ENCODE results near the gene PTCRA. TPM values are rescaled to one million over a fixed set of nuclear protein-coding genes. Genes with fewer than 3 reads are reported as not detected.
"Not testable (repeated sequence)": the region's sequence is repeated elsewhere in the genome, so short reads cannot be mapped to it uniquely, and the experiment has no call there.

PTCRA gene
- total RNA-seq, 2 experiments from 2014 or later = not detected

DNA sequence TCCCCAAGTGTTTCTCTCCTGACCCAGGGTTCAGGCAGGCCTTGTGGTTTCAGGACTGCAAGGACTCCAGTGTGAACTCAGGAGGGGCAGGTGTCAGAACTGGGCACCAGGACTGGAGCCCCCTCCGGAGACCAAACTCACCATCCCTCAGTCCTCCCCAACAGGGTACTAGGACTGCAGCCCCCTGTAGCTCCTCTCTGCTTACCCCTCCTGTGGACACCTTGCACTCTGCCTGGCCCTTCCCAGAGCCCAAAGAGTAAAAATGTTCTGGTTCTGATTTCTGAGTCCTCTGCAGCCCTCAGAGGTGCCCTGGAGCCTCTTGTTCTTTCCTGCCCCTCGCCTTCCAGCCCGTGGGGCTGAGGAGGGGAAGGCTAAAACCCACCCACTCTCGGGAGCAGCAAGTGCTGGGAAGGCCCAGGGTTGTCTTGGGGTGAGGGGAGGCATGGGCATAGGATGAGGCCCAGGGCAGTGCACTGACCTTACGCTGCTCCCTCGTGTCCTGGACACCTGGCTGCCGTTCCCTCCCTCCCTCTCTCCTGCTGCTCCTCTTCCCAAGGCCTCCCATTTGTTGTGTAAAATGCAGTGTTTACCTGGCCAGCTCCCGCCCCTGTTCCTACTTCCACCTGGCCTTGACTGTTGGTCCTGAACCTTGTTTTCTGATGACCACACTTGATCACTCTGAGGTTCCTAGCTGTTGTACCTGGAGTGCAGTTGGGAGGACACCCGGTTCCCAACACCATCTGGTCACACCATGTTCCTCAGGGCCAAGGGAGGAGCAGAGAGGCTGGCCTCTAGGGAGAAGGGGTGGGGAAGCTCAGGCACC lies 23.3 kb downstream of the PTCRA start:
- ATAC-seq (no peak), DNase-seq (no peak)
- Mint-ChIP-seq H3K4me1 (peaks cover 9% of the 10 kb centered on the region), H3K36me3 (peaks cover 30% of the 10 kb centered on the region), H3K9me3 (ENCODE audit: low read depth) (no peaks in the 10 kb centered on the region), H3K27ac (no peak overlapping the region), H3K27me3 (no peaks in the 10 kb centered on the region), H3K4me3 (no peak overlapping the region)
- CTCF ChIA-PET = interaction anchor here (0.9 to 1.0 kb wide), 2 partner anchors 22 to 41 kb away, joined by 3 read pairs; no protein-coding TSS in a partner anchor

DNA sequence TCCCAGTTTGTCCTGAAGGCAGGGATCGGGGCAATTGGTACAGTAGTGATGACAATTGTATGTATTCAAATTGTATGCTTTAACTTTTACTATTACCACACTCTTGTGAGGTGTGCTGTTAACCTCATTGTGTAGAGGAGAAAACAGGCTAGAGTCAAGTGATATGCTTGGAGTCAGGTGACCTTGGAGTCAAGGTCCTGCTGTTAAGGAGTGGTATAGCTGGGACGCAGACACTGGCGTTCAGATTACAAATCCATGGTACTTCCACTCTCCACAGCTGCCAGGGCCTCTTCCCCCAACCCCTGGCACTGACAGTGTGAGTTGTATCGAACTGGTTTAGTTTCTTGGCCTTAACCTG lies 23.9 kb downstream of the PTCRA start:
- H3K27ac Mint-ChIP-seq = no peak overlapping the region
- H3K36me3 Mint-ChIP-seq = peaks cover 26% of the 10 kb centered on the region
- CTCF ChIA-PET = interaction anchor here (0.9 kb wide), 1 partner anchor 41 kb away, joined by 3 read pairs; no protein-coding TSS in a partner anchor
- no peaks in the 10 kb centered on the region for H3K27me3 Mint-ChIP-seq
- no peak overlapping the region for H3K4me3 Mint-ChIP-seq
- H3K9me3 Mint-ChIP-seq (ENCODE audit: low read depth) = no peaks in the 10 kb centered on the region
- no peak for DNase-seq
- H3K4me1 Mint-ChIP-seq = peaks cover 5% of the 10 kb centered on the region
- no peak for ATAC-seq

DNA sequence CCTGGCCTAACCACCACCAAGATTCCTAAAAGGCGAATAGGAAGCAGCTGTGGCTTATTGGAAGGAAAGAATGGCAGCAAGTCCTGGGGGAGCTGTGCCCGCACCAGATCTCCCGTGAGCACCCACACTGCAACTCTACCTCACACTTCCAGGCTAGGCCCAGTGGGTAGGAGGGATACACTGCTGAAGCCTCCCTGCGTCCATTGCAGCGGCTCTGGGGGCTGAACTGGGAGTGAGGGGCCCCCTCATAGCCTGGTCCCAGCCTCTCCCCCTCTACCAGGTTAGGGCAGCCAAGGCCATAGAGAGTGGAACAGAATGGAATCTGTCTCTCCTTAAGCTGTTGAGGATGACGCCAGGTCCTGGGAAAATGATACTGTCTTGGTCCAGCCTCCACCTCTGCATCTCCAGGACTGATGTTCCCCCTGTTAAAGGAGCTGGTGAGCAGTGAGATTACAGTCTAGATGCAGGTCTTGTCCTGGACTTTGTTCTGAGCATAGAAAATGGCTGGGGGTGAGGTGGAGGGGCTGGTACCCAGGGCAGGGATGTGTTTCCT lies 24.7 kb downstream of the PTCRA start:
- CTCF ChIA-PET = interaction anchor here (0.6 to 0.9 kb wide), 2 partner anchors 42 to 64 kb away, joined by 3 read pairs; no protein-coding TSS in a partner anchor
- no peaks in the 10 kb centered on the region for H3K9me3 Mint-ChIP-seq (ENCODE audit: low read depth)
- peaks cover 24% of the 10 kb centered on the region for H3K36me3 Mint-ChIP-seq
- no peaks in the 10 kb centered on the region for H3K27me3 Mint-ChIP-seq
- H3K4me1 Mint-ChIP-seq = peaks cover 2% of the 10 kb centered on the region
- no peak overlapping the region for H3K27ac Mint-ChIP-seq
- ATAC-seq (no peak), DNase-seq (no peak)
- H3K4me3 Mint-ChIP-seq = no peak overlapping the region

DNA sequence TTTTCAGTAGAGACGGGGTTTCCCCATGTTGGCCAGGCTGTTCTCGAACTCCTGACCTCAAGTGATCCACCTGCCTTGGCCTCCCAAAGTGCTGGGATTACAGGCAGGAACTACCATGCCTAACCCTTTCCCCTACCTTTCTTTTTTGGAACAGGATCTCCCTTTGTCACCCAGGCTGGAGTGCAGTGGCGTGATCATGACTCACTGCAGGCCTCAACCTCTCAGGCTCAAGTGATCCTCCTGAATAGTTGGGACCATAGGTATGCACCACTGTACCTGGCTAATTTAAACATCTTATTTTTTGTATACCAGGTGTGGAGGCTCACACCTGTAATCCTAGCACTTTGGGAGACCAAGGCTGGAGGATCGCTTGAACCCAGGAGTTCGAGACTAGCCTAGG lies 25.5 kb downstream of the PTCRA start:
- H3K27me3 Mint-ChIP-seq; ATAC-seq; H3K4me3 Mint-ChIP-seq; H3K9me3 Mint-ChIP-seq (ENCODE audit: low read depth); H3K4me1 Mint-ChIP-seq; H3K27ac Mint-ChIP-seq; DNase-seq: not testable (repeated sequence)
- peaks cover 18% of the 10 kb centered on the region for H3K36me3 Mint-ChIP-seq
- CTCF ChIA-PET = interaction anchor here (1.2 kb wide), 1 partner anchor 43 kb away, joined by 3 read pairs; the partner anchor contains the start of gene PPP2R5D

DNA sequence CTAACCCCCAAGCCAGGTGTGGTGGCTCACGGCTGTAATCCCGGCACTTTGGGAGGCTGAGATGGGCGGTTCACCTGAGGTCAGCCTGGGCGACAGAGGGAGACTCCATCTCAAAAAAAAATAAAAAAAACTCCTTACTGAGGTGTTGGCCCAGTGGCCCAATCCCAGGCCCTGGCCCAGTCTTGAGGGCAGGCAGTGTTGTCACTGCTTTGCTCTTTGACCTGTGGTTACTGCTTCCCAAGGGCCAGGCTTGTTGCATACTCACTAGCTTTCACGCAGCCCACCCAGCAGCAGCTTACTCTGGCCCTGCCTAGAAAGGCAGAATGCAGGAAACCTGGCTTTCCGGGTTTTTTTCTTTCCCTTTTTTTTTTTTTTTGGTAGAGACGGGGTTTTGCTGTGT lies 26.6 kb downstream of the PTCRA start:
- Mint-ChIP-seq H3K27ac (no peak overlapping the region), H3K27me3 (no peaks in the 10 kb centered on the region), H3K36me3 (peaks cover 16% of the 10 kb centered on the region), H3K9me3 (ENCODE audit: low read depth) (no peaks in the 10 kb centered on the region), H3K4me1 (no peaks in the 10 kb centered on the region), H3K4me3 (no peak overlapping the region)
- CTCF ChIA-PET = interaction anchor here (1.2 kb wide), 1 partner anchor 42 kb away, joined by 3 read pairs; the partner anchor contains the start of gene PPP2R5D
- DNase-seq = no peak
- no peak for ATAC-seq

DNA sequence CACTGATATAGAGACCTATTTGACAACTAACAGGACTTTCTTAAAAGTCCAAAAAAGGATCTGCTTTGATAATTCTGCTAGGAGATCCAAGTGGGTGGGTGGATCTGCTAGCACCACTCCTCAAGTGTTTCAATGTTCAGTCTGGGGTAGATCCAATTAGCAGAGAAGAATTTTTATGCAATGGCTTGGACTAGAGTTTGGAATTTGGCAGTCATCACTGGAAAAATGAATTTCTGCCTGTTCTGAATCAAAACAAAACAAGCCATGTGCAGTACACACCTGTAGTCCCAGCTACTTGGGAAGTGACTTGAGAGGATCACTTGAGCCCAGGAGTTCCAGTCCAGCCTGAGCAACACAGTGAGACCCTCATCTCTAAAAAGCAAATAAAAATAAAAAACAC lies 32.1 kb downstream of the PTCRA start:
- no peak overlapping the region for H3K27ac Mint-ChIP-seq
- no peak overlapping the region for H3K4me3 Mint-ChIP-seq
- no peaks in the 10 kb centered on the region for H3K9me3 Mint-ChIP-seq (ENCODE audit: low read depth)
- peaks cover 7% of the 10 kb centered on the region for H3K36me3 Mint-ChIP-seq
- no peaks in the 10 kb centered on the region for H3K27me3 Mint-ChIP-seq
- no peaks in the 10 kb centered on the region for H3K4me1 Mint-ChIP-seq
- CTCF ChIA-PET = no interaction called here
- ATAC-seq (no peak), DNase-seq (no peak)

DNA sequence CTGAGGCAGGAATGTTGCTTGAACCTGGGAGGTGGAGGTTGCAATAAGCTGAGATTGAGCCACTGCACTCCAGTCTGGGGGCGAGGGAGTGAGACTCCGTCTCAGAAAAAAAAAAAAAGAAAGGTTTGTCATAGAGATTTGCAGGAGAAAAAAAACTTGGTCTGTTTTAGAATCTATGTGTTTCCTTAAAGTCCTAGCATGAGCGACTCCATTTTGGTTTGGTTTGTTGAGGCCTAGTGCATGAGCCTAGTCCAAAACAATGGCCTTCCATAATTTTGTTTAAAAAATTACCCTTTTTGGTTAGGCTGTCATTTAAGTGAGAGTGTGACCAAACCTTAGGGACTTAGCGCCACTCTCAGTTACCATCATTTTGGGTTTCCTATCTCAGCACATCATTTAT lies 36.5 kb downstream of the PTCRA start:
- CTCF ChIA-PET = interaction anchor here (0.7 kb wide), 2 partner anchors 367 to 523 kb away, joined by 3 read pairs; no protein-coding TSS in a partner anchor
- Mint-ChIP-seq H3K4me1 (no peaks in the 10 kb centered on the region), H3K4me3 (no peak overlapping the region), H3K27ac (no peak overlapping the region), H3K36me3 (no peaks in the 10 kb centered on the region), H3K9me3 (ENCODE audit: low read depth) (no peaks in the 10 kb centered on the region), H3K27me3 (no peaks in the 10 kb centered on the region)
- ATAC-seq = no peak
- DNase-seq = no peak

DNA sequence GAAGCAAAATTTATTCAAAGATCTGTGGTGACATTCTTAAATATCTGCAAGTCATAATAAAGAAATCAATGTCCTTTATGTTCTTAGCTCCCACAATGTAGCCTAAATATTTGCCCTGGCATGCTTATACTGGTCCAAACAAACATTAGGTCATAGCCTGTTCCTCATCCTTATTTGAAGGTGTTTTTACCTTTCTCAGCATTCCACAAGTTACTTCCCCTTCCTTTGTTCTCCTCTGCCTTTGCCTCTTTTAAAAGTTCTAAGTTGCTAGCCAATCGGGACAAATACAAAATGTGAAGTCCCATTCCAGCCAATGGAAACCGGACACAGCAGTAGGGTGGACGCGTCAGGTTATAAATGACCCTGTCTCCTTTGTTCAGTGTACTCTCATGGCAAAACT lies 38.6 kb downstream of the PTCRA start:
- H3K27ac Mint-ChIP-seq; H3K4me3 Mint-ChIP-seq; H3K27me3 Mint-ChIP-seq; H3K4me1 Mint-ChIP-seq; CTCF ChIA-PET; H3K9me3 Mint-ChIP-seq (ENCODE audit: low read depth); ATAC-seq; H3K36me3 Mint-ChIP-seq; DNase-seq: not testable (repeated sequence)

DNA sequence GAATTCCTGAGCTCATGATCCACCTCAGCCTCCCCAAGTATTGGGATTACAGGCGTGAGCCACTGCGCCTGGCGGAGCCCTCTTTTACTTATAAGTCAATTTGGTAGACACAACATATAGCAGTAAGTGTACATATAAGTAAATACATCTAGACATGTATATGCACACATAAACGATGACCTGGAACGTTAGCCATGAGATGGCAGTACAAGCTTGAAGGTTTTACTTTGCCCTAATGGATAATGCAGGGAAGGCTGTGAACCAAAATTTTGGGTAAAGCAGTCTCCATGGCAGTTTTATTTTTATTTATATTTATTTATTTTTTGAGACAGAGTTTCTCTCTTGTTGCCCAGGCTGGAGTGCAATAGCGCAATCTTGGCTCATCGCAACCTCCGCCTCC lies 42.3 kb downstream of the PTCRA start:
- Mint-ChIP-seq H3K36me3 (peaks cover 9% of the 10 kb centered on the region), H3K27me3 (peaks cover 7% of the 10 kb centered on the region), H3K4me3 (no peak overlapping the region), H3K9me3 (ENCODE audit: low read depth) (no peaks in the 10 kb centered on the region), H3K4me1 (peaks cover 12% of the 10 kb centered on the region), H3K27ac (no peak overlapping the region)
- ATAC-seq (no peak), DNase-seq (no peak)
- CTCF ChIA-PET = interaction anchor here (1.1 kb wide), 1 partner anchor 110 kb away, joined by 3 read pairs; no protein-coding TSS in a partner anchor

DNA sequence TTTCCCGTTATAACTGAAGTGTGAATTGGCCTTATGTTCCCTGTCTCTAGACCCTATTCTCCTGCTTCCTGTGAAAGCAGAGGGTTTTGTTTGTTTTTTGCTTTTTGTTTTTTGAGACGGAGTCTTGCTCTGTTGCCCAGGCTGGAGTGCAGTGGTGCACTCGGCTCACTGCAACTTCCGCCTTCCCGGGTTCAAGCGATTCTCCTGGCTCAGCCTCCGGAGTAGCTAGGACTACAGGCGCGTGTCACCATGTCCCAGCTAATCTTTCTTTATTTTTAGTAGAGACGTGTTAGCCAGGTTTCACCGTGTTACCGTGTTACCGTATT lies 44.0 kb downstream of the PTCRA start:
- no peaks in the 10 kb centered on the region for H3K9me3 Mint-ChIP-seq (ENCODE audit: low read depth)
- peaks cover 9% of the 10 kb centered on the region for H3K36me3 Mint-ChIP-seq
- no peak for DNase-seq
- CTCF ChIA-PET = interaction anchor here (1.2 kb wide), 1 partner anchor 183 kb away, joined by 6 read pairs; no protein-coding TSS in a partner anchor
- peaks cover 12% of the 10 kb centered on the region for H3K4me1 Mint-ChIP-seq
- peak overlapping the region; percentile 43 for H3K4me3 Mint-ChIP-seq
- H3K27ac Mint-ChIP-seq = no peak overlapping the region
- peaks cover 7% of the 10 kb centered on the region for H3K27me3 Mint-ChIP-seq
- ATAC-seq = no peak

DNA sequence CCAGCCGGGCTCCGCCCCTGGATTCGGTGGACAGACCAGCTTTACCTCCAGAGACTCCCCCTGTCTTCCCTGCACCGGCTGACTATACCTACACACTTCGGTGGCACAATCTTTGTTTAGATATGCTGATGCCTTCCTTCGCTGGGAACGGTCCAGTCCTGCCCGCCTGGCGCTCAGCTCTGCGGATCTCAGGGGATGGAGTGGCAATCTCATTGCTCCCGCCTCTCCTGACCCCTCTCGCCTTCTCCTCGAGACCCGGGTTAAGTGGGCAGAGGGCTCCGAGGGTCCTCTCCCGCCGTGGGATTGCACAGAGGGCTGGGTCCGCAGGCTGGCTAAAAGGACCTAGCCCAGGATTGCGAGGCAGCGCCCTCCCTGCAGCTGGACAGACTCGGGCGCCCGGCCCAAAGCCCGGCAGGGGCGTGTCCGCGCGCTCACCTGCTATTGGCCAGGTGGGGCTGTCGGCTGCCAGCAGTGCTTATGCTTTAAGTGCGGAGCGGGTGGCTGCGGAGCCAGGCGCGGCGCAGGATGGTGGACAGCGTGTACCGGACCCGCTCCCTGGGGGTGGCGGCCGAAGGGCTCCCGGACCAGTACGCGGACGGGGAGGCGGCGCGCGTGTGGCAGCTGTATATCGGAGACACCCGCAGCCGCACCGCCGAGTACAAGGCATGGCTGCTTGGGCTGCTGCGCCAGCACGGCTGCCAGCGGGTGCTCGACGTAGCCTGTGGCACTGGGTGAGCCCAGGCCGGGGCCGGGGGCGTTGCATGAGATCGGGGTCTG lies 44.6 kb downstream of the PTCRA start, which contains the start of gene GNMT:
Gene GNMT (plus strand): TSS at position 512 of the 777 bp plus-strand sequence. CDS start 14 bp downstream, at position 526.
- Mint-ChIP-seq H3K4me1 (peaks cover 12% of the 10 kb centered on the region), H3K27me3 (peaks cover 7% of the 10 kb centered on the region), H3K36me3 (peaks cover 9% of the 10 kb centered on the region), H3K4me3 (peak within 1 kb of the TSS; percentile 43), H3K27ac (no peak within 1 kb of the TSS), H3K9me3 (ENCODE audit: low read depth) (no peaks in the 10 kb centered on the region)
- CTCF ChIA-PET = interaction anchor here (1.1 to 1.5 kb wide), 3 partner anchors 22 to 183 kb away, joined by 3 to 6 read pairs (median 4); no protein-coding TSS in a partner anchor
- ATAC-seq (peak; percentile 72), DNase-seq (no peak)

DNA sequence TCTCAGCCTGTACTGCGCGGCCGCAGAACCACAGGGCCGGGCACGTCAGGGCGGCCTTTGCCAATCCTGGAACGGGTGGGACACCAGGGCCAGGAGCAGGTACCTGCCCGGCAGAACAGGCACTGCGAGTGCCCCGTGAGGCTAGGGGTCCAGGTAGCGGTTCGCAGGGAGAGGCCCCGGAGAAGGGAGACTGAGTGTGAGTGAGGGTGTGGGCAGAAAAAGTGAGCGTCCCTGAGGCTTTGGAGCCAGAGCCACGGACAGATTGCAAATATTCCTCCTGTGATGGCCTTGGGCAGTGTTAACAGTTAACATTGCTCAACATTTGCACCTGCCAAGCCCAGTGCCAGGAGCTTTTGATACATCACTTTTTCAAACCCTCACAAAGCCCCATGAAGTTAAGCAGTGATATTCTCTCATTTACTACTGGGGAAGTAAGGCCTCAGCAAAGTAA lies 45.2 kb downstream of the PTCRA start:
- H3K27ac Mint-ChIP-seq = no peak overlapping the region
- H3K9me3 Mint-ChIP-seq (ENCODE audit: low read depth) = no peaks in the 10 kb centered on the region
- CTCF ChIA-PET = interaction anchor here (1.1 to 1.5 kb wide), 2 partner anchors 22 to 108 kb away, joined by 3 to 4 read pairs; no protein-coding TSS in a partner anchor
- no peak for ATAC-seq
- peaks cover 9% of the 10 kb centered on the region for H3K36me3 Mint-ChIP-seq
- no peak for DNase-seq
- peaks cover 7% of the 10 kb centered on the region for H3K27me3 Mint-ChIP-seq
- H3K4me3 Mint-ChIP-seq = no peak overlapping the region
- H3K4me1 Mint-ChIP-seq = peaks cover 12% of the 10 kb centered on the region

DNA sequence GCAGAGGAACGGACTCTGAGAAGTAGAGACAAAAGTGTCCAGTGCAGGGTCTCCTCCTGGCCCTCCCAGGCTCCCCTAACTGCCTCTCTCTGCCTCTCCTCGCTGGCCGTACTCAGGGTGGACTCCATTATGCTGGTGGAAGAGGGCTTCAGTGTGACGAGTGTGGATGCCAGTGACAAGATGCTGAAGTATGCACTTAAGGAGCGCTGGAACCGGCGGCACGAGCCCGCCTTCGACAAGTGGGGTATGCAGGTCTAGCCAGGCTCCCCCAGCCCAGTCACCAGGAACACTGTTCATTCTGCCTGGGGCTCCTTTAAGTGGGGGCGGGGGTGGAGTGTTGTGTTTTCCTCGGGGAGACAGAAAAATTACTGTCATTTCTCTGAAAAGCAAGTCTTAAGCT lies 46.2 kb downstream of the PTCRA start:
- CTCF ChIA-PET = no interaction called here
- DNase-seq = no peak
- peaks cover 9% of the 10 kb centered on the region for H3K36me3 Mint-ChIP-seq
- no peak overlapping the region for H3K4me3 Mint-ChIP-seq
- H3K27ac Mint-ChIP-seq = no peak overlapping the region
- peaks cover 12% of the 10 kb centered on the region for H3K4me1 Mint-ChIP-seq
- peaks cover 7% of the 10 kb centered on the region for H3K27me3 Mint-ChIP-seq
- H3K9me3 Mint-ChIP-seq (ENCODE audit: low read depth) = no peaks in the 10 kb centered on the region
- no peak for ATAC-seq
